ENCODE results near the gene NBR1. TPM values are rescaled to one million over a fixed set of nuclear protein-coding genes. Genes with fewer than 3 reads are reported as not detected.
A peak's percentile ranks its signal among the peaks of the same experiment; 100 is the strongest.
"Not testable (repeated sequence)": the region's sequence is repeated elsewhere in the genome, so short reads cannot be mapped to it uniquely, and the experiment has no call there.

NBR1 gene
- total RNA-seq, 1 experiment from 2014 or later, result 93.7 TPM

DNA sequence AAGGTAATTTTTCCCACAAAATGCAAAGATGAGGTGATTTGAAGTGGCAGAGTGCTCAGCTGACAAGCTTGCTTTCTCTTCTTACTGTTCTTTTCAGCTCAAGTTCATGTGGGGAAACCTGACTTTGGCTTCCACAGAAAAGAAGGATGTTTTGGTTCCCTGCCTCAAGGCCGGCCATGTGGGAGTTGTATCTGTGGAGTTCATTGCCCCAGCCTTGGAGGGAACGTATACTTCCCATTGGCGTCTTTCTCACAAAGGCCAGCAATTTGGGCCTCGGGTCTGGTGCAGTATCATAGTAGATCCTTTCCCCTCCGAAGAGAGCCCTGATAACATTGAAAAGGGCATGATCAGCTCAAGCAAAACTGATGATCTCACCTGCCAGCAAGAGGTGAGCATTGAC lies 22.2 kb downstream of the NBR1 start:
- Histone ChIP-seq H3K79me2 (ENCODE audit: low read depth) (no peaks in the 10 kb centered on the region), H3K4me1 (replicated peaks; ENCODE audit: insufficient read depth) (no peaks in the 10 kb centered on the region), H3K27ac (no peak overlapping the region), H3K9me3 (ENCODE audit: insufficient read depth, low read depth) (no peaks in the 10 kb centered on the region), H3K4me3 (no peak overlapping the region), H4K20me1 (ENCODE audit: insufficient read depth) (peaks cover 4% of the 10 kb centered on the region; the same call in 1 of the 2 replicates), H3F3A (ENCODE audit: insufficient read depth, low read depth) (peaks cover 15% of the 10 kb centered on the region; the same call in 1 of the 2 replicates), H3K9me2 (ENCODE audit: insufficient read depth) (no peaks in the 10 kb centered on the region), H3K27me3 (ENCODE audit: insufficient read depth, low read depth) (no peaks in the 10 kb centered on the region), H3K36me3 (ENCODE audit: low read depth) (peaks cover 56% of the 10 kb centered on the region), H3K4me2 (no peak overlapping the region), H2AFZ (no peak overlapping the region)
- TF ChIP-seq, protein P1, sequence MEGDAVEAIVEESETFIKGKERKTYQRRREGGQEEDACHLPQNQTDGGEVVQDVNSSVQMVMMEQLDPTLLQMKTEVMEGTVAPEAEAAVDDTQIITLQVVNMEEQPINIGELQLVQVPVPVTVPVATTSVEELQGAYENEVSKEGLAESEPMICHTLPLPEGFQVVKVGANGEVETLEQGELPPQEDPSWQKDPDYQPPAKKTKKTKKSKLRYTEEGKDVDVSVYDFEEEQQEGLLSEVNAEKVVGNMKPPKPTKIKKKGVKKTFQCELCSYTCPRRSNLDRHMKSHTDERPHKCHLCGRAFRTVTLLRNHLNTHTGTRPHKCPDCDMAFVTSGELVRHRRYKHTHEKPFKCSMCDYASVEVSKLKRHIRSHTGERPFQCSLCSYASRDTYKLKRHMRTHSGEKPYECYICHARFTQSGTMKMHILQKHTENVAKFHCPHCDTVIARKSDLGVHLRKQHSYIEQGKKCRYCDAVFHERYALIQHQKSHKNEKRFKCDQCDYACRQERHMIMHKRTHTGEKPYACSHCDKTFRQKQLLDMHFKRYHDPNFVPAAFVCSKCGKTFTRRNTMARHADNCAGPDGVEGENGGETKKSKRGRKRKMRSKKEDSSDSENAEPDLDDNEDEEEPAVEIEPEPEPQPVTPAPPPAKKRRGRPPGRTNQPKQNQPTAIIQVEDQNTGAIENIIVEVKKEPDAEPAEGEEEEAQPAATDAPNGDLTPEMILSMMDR (conservative IDR thresholded peaks at IDR 0.05), result no peak
- TF ChIP-seq EZH2 (IDR thresholded peaks at IDR 0.05; ENCODE audit: low read depth), result no peak
- DNase-seq, result no peak
- intact Hi-C loops (cut with micrococcal nuclease; ENCODE audit: unreplicated experiment), result no loop called here
- no TSS peak for BruUV-seq (replicated peaks)
- POLR2A ChIA-PET (ENCODE audit: unreplicated experiment), result interaction anchor here (0.6 kb wide), 1 partner anchor 18 kb away, joined by 5 read pairs; the partner anchor contains the start of gene TMEM106A
- CTCF ChIA-PET, result no interaction called here

DNA sequence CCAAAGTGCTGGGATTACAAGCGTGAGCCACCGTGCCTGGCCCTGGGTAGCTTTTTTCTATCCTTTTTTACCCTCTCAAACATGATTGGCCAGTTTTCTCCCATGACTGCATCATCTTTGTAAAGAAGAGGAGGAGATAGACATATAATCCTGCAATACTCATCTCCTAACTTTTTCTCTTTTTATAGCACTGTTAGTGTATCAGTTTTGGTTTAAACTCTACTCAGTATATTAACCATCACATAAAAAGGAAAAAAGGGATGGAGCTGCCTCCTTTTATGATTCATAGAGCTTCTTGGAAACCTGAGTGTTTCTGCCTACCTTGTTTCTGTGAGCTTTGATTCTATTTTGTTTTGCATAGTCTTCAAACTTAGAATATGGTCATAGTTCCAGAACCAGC lies 28.6 kb downstream of the NBR1 start:
- Histone ChIP-seq H3K27ac (no peak overlapping the region), H3K4me2 (no peak overlapping the region), H3K36me3 (ENCODE audit: low read depth) (peaks cover 42% of the 10 kb centered on the region; the same call in 1 of the 2 replicates), H2AFZ (no peak overlapping the region), H3F3A (ENCODE audit: insufficient read depth, low read depth) (peaks cover 13% of the 10 kb centered on the region; the same call in 1 of the 2 replicates), H3K4me3 (no peak overlapping the region), H3K79me2 (ENCODE audit: low read depth) (no peaks in the 10 kb centered on the region), H3K27me3 (ENCODE audit: insufficient read depth, low read depth) (no peaks in the 10 kb centered on the region), H4K20me1 (ENCODE audit: insufficient read depth) (no peaks in the 10 kb centered on the region), H3K9me3 (ENCODE audit: insufficient read depth, low read depth) (no peaks in the 10 kb centered on the region), H3K9me2 (ENCODE audit: insufficient read depth) (no peaks in the 10 kb centered on the region), H3K4me1 (replicated peaks; ENCODE audit: insufficient read depth) (peaks cover 9% of the 10 kb centered on the region)
- ChIA-PET POLR2A (ENCODE audit: unreplicated experiment) (interaction anchor here (0.6 kb wide), 2 partner anchors 28 to 181 kb away, joined by 4 to 8 read pairs; no protein-coding TSS in a partner anchor), CTCF (no interaction called here)
- TF ChIP-seq, protein P1 (conservative IDR thresholded peaks at IDR 0.05), result no peak
- no peak for TF ChIP-seq EZH2 (IDR thresholded peaks at IDR 0.05; ENCODE audit: low read depth)
- no peak for DNase-seq
- no TSS peak for BruUV-seq (replicated peaks)
- intact Hi-C loops (cut with micrococcal nuclease; ENCODE audit: unreplicated experiment), result no loop called here

DNA sequence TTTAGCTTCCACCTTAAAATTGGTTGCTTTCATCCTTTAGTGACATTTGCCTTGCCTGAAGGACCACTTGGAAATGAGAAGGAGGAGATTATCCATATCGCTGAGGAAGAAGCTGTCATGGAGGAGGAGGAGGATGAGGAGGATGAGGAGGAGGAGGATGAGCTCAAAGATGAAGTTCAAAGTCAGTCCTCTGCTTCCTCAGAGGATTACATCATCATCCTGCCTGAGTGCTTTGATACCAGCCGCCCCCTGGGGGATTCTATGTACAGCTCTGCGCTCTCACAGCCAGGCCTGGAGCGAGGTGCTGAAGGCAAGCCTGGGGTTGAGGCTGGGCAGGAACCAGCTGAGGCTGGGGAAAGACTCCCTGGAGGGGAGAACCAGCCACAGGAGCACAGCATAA lies 29.1 kb downstream of the NBR1 start:
- ChIA-PET POLR2A (ENCODE audit: unreplicated experiment) (no interaction called here), CTCF (no interaction called here)
- Histone ChIP-seq H3K27ac (no peak overlapping the region), H3K79me2 (ENCODE audit: low read depth) (no peaks in the 10 kb centered on the region), H4K20me1 (ENCODE audit: insufficient read depth) (no peaks in the 10 kb centered on the region), H3K4me2 (no peak overlapping the region), H3K9me3 (ENCODE audit: insufficient read depth, low read depth) (no peaks in the 10 kb centered on the region), H3K4me1 (replicated peaks; ENCODE audit: insufficient read depth) (peaks cover 9% of the 10 kb centered on the region), H3F3A (ENCODE audit: insufficient read depth, low read depth) (peaks cover 13% of the 10 kb centered on the region; the same call in 1 of the 2 replicates), H2AFZ (no peak overlapping the region), H3K27me3 (ENCODE audit: insufficient read depth, low read depth) (no peaks in the 10 kb centered on the region), H3K4me3 (no peak overlapping the region), H3K9me2 (ENCODE audit: insufficient read depth) (no peaks in the 10 kb centered on the region), H3K36me3 (ENCODE audit: low read depth) (peaks cover 39% of the 10 kb centered on the region; the same call in 1 of the 2 replicates)
- TF ChIP-seq EZH2 (IDR thresholded peaks at IDR 0.05; ENCODE audit: low read depth), result no peak
- TF ChIP-seq, protein P1 (conservative IDR thresholded peaks at IDR 0.05), result no peak
- intact Hi-C loops (cut with micrococcal nuclease; ENCODE audit: unreplicated experiment), result no loop called here
- DNase-seq, result no peak
- BruUV-seq (replicated peaks), result no TSS peak

DNA sequence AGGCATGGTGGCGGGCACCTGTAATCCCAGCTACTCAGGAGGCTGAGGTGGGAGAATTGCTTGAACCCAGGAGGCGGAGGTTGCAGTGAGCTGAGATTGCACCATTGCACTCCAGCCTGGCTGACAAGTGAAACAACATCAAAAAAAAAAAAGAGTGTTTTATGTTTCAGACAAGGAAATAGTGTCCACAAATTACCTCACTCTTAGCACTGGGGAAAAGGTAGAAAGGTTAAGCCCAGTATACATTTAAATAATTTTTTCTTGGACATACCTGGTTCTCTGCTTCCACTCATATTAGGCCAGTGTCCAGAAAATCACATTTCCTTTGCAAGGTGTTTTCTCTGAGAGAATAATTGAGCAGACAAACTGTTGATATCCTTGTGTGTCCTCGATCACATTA lies 32.0 kb downstream of the NBR1 start:
- POLR2A ChIA-PET (ENCODE audit: unreplicated experiment), result not testable (repeated sequence)

More for the DNA sequence above, 32.0 kb downstream of the NBR1 start:
- H3K36me3 ChIP-seq (ENCODE audit: low read depth), result peaks cover 32% of the 10 kb centered on the region
- H3K4me1 ChIP-seq (replicated peaks; ENCODE audit: insufficient read depth); H3K27me3 ChIP-seq (ENCODE audit: insufficient read depth, low read depth); H3K9me3 ChIP-seq (ENCODE audit: insufficient read depth, low read depth); H3K9me2 ChIP-seq (ENCODE audit: insufficient read depth); H4K20me1 ChIP-seq (ENCODE audit: insufficient read depth); H3K79me2 ChIP-seq (ENCODE audit: low read depth); intact Hi-C loops (cut with micrococcal nuclease; ENCODE audit: unreplicated experiment); H3F3A ChIP-seq (ENCODE audit: insufficient read depth, low read depth); BruUV-seq (replicated peaks); H3K4me3 ChIP-seq; CTCF ChIA-PET; H2AFZ ChIP-seq: not testable (repeated sequence)
- H3K4me2 ChIP-seq, result peak overlapping the region; percentile 18; the same call in 1 of the 2 replicates
- DNase-seq, result peak in 1 of 2 experiments; percentile 63
- H3K27ac ChIP-seq, result peak overlapping the region; percentile 56
